CD14-positive monocyte (primary cell): ENCODE results near the gene FNDC7. TPM values are rescaled to one million over a fixed set of nuclear protein-coding genes. Genes with fewer than 3 reads are reported as not detected.

ENCODE experiments used
- DNase-seq, 3 donors: peaks; one replicate each; pipeline ENCODE4 v3.0.0-alpha.2; 2011 to 2022
- H2AFZ ChIP-seq: 2 replicates; pipeline ENCODE4 v1.6.0; 2012; ENCODE audit warnings: mild to moderate bottlenecking, low read depth, low read length, inconsistent platforms; ENCODE audit not compliant: insufficient read depth, poor library complexity, severe bottlenecking
- H3K27ac ChIP-seq, 2 donors: 1 replicate in 1 of 2; 2 replicates in 1 of 2; pipeline ENCODE4 v1.5.1; 2012 to 2013; ENCODE audit warnings: low read length in 2 of 2, control low read depth in 1 of 2, inconsistent platforms in 1 of 2, low read depth in 1 of 2, mild to moderate bottlenecking in 1 of 2
- H3K27me3 ChIP-seq, 2 donors: one replicate each; pipeline versions ENCODE4 v1.6.0 to v1.6.1; 2011 to 2013; ENCODE audit warnings: low read length in 2 of 2; ENCODE audit not compliant: control insufficient read depth in 2 of 2, insufficient read depth in 2 of 2
- H3K36me3 ChIP-seq, 2 donors: replicated peaks in 1 of 2; 1 replicate in 1 of 2; 2 replicates in 1 of 2; pipeline versions ENCODE4 v1.5.1 to v1.6.1; 2012 to 2013; ENCODE audit warnings: low read length in 2 of 2, control low read depth in 1 of 2, inconsistent platforms in 1 of 2, mild to moderate bottlenecking in 1 of 2; ENCODE audit not compliant: insufficient read depth in 2 of 2, control insufficient read depth in 1 of 2
- H3K4me1 ChIP-seq, 2 donors: 1 replicate in 1 of 2; 2 replicates in 1 of 2; pipeline versions ENCODE4 v1.5.1 to v1.6.1; 2012 to 2013; ENCODE audit warnings: low read length in 2 of 2, control low read depth in 1 of 2, inconsistent platforms in 1 of 2, mild to moderate bottlenecking in 1 of 2, moderate library complexity in 1 of 2; ENCODE audit not compliant: insufficient read depth in 2 of 2, control insufficient read depth in 1 of 2
- H3K4me2 ChIP-seq: replicated peaks from 2 replicates; pipeline ENCODE3; 2012; ENCODE audit warnings: low read length, moderate library complexity, mild to moderate bottlenecking; ENCODE audit not compliant: poor library complexity, severe bottlenecking; ENCODE audit errors: extremely low read depth
- H3K4me3 ChIP-seq, 3 experiments: fragments of 200-600 bp in 1 of 3; sonication (generic) in 1 of 3; replicated peaks in 1 of 3; 1 replicate in 2 of 3; 2 replicates in 1 of 3; pipeline ENCODE4 v1.5.1; 2011 to 2013; ENCODE audit warnings: low read length in 3 of 3, mild to moderate bottlenecking in 3 of 3, control low read depth in 2 of 3, low read depth in 2 of 3, inconsistent platforms in 1 of 3, moderate library complexity in 1 of 3
- H3K79me2 ChIP-seq: 2 replicates; pipeline ENCODE4 v1.6.0; 2012; ENCODE audit warnings: mild to moderate bottlenecking, control low read depth, inconsistent platforms, low read length, moderate library complexity; ENCODE audit not compliant: insufficient read depth
- H3K9ac ChIP-seq: 2 replicates; pipeline ENCODE4 v1.6.0; 2017; ENCODE audit warnings: low read length, mild to moderate bottlenecking; ENCODE audit not compliant: insufficient read depth, poor library complexity, severe bottlenecking
- H3K9me3 ChIP-seq, 2 donors: replicated peaks in 1 of 2; 1 replicate in 1 of 2; 2 replicates in 1 of 2; pipeline versions ENCODE4 v1.5.1 to v1.6.1; 2012 to 2013; ENCODE audit warnings: low read length in 2 of 2, control low read depth in 1 of 2; ENCODE audit not compliant: control insufficient read depth in 1 of 2, insufficient read depth in 1 of 2
- H4K20me1 ChIP-seq: 2 replicates; pipeline ENCODE4 v1.6.0; 2012; ENCODE audit warnings: mild to moderate bottlenecking, low read length, control low read depth, moderate library complexity; ENCODE audit not compliant: insufficient read depth
- H3K27ac Mint-ChIP-seq, 7 donors: one replicate each; pipeline ENCODE4 v1.8.0; 2020; ENCODE audit warnings: mild to moderate bottlenecking in 7 of 7, mixed read lengths in 7 of 7, moderate library complexity in 6 of 7, inconsistent platforms in 2 of 7
- H3K27me3 Mint-ChIP-seq, 3 donors: one replicate each; pipeline ENCODE4 v1.8.0; 2021 to 2022; ENCODE audit warnings: low read depth in 3 of 3, mild to moderate bottlenecking in 3 of 3, mixed read lengths in 3 of 3, moderate library complexity in 3 of 3, inconsistent platforms in 1 of 3
- H3K36me3 Mint-ChIP-seq, 2 donors: one replicate each; pipeline ENCODE4 v1.8.0; 2020; ENCODE audit warnings: mixed read lengths in 2 of 2, inconsistent platforms in 1 of 2, mild to moderate bottlenecking in 1 of 2
- H3K4me1 Mint-ChIP-seq: one replicate; pipeline ENCODE4 v1.8.0; 2020; ENCODE audit warnings: mild to moderate bottlenecking, mixed read lengths
- H3K4me3 Mint-ChIP-seq, 2 donors: one replicate each; pipeline ENCODE4 v1.8.0; 2020; ENCODE audit warnings: mild to moderate bottlenecking in 2 of 2, mixed read lengths in 2 of 2, moderate library complexity in 1 of 2
- H3K9me3 Mint-ChIP-seq, 7 donors: one replicate each; pipeline ENCODE4 v1.8.0; 2020 to 2022; ENCODE audit warnings: mixed read lengths in 7 of 7, mild to moderate bottlenecking in 6 of 7, moderate library complexity in 6 of 7, inconsistent platforms in 2 of 7
- CTCF ChIP-seq: fragments of 200-600 bp; IDR thresholded peaks from one replicate; pipeline ENCODE4 v1.8.0; 2022; ENCODE audit warnings: antibody characterized with exemption, mild to moderate bottlenecking
- whole genome bisulfite sequencing: methylation state at CpG from one replicate; pipeline ENCODE4 v1.1.5; 2013; ENCODE audit warnings: missing lambda C conversion rate; ENCODE audit not compliant: insufficient coverage; 5-methylcytosine and 5-hydroxymethylcytosine counted together
- intact Hi-C, 2 donors: fragments of 100-400 bp; cut with micrococcal nuclease; formaldehyde crosslinking; loops; one replicate each; pipeline versions ENCODE4 v1.15.0 to v1.15.1; 2023
- polyA plus RNA-seq, 3 donors: library from polyadenylated mRNA; depleted of rRNA in 1 of 3; unstranded in 2 of 3; stranded (reverse) in 1 of 3; fragments of 300-500 nt in 2 of 3; fragments of >200 nt in 1 of 3; fragmentation: Illumina TruSeq in 2 of 3; gene quantifications; 1 replicate in 2 of 3; 2 replicates in 1 of 3; pipeline ENCODE4 v1.2.3, GENCODE V29; 2012 to 2021

FNDC7 gene
- polyA plus RNA-seq, 3 donors, result 0.07 TPM; not detected in 2

GRCh38 chr1:108706643-108707042, 6.1 kb upstream of the FNDC7 start:
- Histone ChIP-seq H3K27me3 (no peaks in the 10 kb centered on the region), H4K20me1 (no peaks in the 10 kb centered on the region), H3K79me2 (no peaks in the 10 kb centered on the region), H3K36me3 (peaks cover under 1 to 5% of the 10 kb centered on the region in 2 donors), H2AFZ (no peak overlapping the region), H3K4me1 (peaks cover 5 to 11% of the 10 kb centered on the region in 2 donors), H3K27ac (no peak overlapping the region), H3K9ac (no peak overlapping the region), H3K4me2 (no peak overlapping the region), H3K4me3 (no peak overlapping the region), H3K9me3 (no peaks in the 10 kb centered on the region)
- no CpG with 5 or more reads among the region's 3 CpGs for WGBS
- no peak overlapping the region for H3K27ac Mint-ChIP-seq
- intact Hi-C loops, result no loop called here
- no peak for DNase-seq
- peaks cover 0 to 6% (median 3%) of the 10 kb centered on the region in 3 donors for H3K27me3 Mint-ChIP-seq
- peaks cover 25% of the 10 kb centered on the region for H3K4me1 Mint-ChIP-seq
- no peak overlapping the region for H3K4me3 Mint-ChIP-seq
- H3K9me3 Mint-ChIP-seq, result peaks cover 0 to 2% (median 0%) of the 10 kb centered on the region in 7 donors
- peaks cover 7 to 9% of the 10 kb centered on the region in 2 donors for H3K36me3 Mint-ChIP-seq
- TF ChIP-seq CTCF, result no peak

- Histone ChIP-seq H3K36me3 (no peaks in the 10 kb centered on the region), H3K27ac (no peak overlapping the region), H4K20me1 (no peaks in the 10 kb centered on the region), H3K79me2 (no peaks in the 10 kb centered on the region), H3K9ac (no peak overlapping the region), H3K9me3 (no peaks in the 10 kb centered on the region), H3K4me2 (no peak overlapping the region), H2AFZ (no peak overlapping the region), H3K27me3 (no peaks in the 10 kb centered on the region), H3K4me1 (peaks cover 4 to 7% of the 10 kb centered on the region in 2 donors), H3K4me3 (no peak overlapping the region)
- Mint-ChIP-seq H3K27me3 (peaks cover 2 to 11% (median 7%) of the 10 kb centered on the region in 3 donors), H3K36me3 (no peaks in the 10 kb centered on the region), H3K4me1 (peaks cover 13% of the 10 kb centered on the region), H3K4me3 (no peak overlapping the region), H3K9me3 (peaks cover 0 to 2% (median 0%) of the 10 kb centered on the region in 7 donors), H3K27ac (peak overlapping the region in 1 of 7 donors; percentile 30)
- WGBS, result 90% methylated on average over 6 of the region's 7 CpGs
- peak in 2 of 3 donors; percentile 27 to 43 for DNase-seq
- intact Hi-C loops, result no loop called here
- peak; percentile 19 for TF ChIP-seq CTCF
Observed at GRCh38 chr1:108708691-108709660, 3.7 kb upstream of the FNDC7 start.
